G401.6 (cell line): ENCODE results near the gene PLEKHM3.

ENCODE experiments used
- FAIRE-seq: peaks from 2 replicates; lab custom pipeline; 2012; peaks lifted over from hg19 to GRCh38; lab: Jason Lieb, UNC

Gene PLEKHM3

GRCh38 chr2:207991944-207992343 lies 33.4 kb downstream of the PLEKHM3 start:
- no peak for FAIRE-seq

GRCh38 chr2:207990784-207991183 lies 34.5 kb downstream of the PLEKHM3 start:
- no peak for FAIRE-seq

- FAIRE-seq, result no peak
Observed at GRCh38 chr2:207988975-207989374, 36.4 kb downstream of the PLEKHM3 start.

GRCh38 chr2:207987025-207987716 lies 38.2 kb downstream of the PLEKHM3 start:
- no peak for FAIRE-seq

DNA sequence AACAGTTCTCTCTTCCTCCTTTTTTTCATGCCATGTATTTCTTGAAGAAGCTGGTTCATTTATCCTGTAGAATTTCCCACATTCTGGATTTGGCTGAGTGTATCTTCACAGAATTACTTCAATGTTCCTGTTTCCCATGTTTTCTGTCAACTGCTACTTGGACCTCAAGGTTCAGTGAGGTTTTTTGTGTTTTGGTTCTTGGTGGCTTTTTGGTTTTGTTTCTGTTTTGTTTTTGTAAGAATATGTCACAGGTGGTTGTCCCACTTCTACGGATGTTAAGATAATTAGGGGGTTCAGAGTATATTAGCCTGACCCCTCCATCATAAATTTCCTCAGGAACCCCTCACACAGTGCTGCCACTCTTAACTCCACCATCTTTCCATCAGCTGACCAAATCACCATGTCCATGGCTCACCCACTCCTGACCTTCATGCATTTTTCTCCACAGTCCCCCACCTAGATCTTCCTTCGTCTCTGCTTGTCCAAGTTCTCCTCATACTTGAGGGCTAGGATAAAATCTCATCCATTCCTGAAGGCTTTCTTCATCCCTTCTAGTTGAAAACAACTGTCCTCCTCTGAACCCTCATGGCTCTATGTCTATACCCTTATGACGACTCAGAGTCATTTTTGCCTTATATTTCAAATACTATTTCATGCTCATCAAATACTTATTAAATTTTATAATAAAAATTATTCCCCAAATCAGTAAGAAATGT lies 40.4 kb downstream of the PLEKHM3 start:
- no peak for FAIRE-seq

DNA sequence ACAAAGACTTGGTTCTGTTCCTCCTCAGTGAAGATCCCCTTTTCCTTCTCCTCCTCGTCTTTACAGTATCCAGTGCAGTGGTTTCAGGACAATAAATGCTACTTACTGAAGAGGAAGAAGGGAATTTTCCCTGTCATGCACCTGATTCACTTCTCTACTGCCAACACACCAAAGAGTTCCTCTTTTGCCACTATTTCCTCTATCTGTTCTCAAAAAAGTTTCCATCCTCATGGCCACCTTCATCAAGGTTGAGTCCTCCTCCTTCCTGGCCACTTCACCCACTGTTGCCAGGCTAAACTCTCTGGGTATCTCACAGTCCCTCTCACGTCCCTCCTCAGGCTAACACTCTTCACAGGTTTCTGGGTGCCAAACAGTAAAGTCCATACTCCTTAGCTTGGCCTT lies 41.7 kb downstream of the PLEKHM3 start:
- no peak for FAIRE-seq

- no peak for FAIRE-seq
Observed at GRCh38 chr2:207978177-207978948, 47.0 kb downstream of the PLEKHM3 start.

- no peak for FAIRE-seq
Observed at GRCh38 chr2:207975921-207976320, 49.4 kb downstream of the PLEKHM3 start.

DNA sequence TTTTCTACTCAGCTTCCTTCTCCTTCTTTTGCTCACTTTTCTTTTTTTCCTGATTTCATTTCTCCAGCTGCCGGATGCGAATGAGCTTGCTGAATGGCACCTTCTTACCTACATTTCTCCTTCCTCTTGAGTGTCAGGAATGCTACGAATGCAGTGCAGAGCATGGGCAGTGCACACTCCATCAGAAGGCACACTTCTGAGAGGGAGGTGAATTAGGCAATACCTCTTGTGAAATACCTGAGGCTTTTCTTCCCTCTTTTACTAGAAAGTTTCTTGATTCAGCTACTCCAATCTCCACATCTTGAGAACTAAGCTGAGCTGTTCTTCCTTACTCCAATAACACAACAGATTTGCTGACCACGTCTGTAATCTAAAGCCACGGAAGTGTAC lies 51.1 kb downstream of the PLEKHM3 start:
- no peak for FAIRE-seq

GRCh38 chr2:207970826-207971180 lies 54.5 kb downstream of the PLEKHM3 start:
- FAIRE-seq, result peak; percentile 96

- no peak for FAIRE-seq
Observed at GRCh38 chr2:207970147-207970825, 55.0 kb downstream of the PLEKHM3 start.

DNA sequence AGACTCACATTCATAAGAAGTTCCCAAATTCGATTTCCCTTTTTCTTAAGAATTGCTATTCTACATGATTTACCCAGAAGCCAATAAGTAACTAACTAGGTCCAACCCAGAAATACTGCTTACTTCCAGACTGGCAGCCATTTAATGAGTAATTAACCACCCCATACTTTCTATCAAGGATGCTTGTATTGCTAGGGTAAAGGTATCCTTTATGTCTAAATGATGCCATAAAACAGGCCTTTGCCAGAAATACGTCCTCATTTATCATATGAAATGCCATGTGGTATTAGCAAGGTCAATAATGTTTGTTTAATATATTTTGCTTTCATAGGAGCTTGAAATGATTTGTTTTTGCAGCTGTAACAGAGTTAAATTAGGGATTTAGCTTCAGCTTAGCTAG lies 56.1 kb downstream of the PLEKHM3 start:
- no peak for FAIRE-seq

DNA sequence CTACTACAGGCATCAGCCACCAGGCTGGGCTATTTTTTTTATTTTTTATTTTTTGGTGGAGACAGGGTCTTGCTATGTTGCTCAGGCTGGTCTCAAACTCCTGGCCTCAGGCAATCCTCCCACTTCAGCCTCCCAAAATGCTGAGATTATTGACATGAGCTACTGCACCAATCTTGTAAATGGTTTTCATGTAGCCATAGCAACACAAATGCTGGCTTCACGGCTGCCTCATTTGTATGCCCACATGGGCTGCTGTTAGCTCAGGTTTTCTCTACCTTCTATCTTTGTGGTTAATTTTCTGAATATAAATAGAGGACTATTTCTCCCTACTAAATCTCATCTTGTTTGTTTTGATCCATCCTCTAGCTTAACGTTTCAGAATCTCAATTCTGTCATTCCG lies 58.2 kb downstream of the PLEKHM3 start:
- no peak for FAIRE-seq

- no peak for FAIRE-seq
Observed at GRCh38 chr2:207960911-207961310, 64.4 kb downstream of the PLEKHM3 start.

DNA sequence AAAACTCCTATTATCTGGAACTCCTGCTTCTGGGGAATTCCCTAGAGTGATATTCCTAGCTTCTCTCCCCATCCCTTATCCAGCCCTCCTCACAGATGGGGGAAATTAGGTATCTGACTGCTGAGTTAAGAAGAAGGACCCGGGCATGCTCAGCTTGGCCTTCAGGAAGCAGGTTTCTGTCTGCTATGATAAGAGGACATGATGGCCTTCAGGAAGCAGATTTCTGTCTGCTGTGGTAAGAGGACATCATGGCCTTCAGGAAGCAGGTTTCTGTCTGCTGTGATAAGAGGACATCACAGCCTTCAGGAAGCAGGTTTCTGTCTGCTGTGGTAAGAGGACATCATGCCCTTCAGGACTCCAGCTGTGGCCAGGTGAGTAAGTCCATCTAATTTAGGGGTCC lies 65.2 kb downstream of the PLEKHM3 start:
- no peak for FAIRE-seq

- no peak for FAIRE-seq
Observed at GRCh38 chr2:207956771-207957170, 68.6 kb downstream of the PLEKHM3 start.

DNA sequence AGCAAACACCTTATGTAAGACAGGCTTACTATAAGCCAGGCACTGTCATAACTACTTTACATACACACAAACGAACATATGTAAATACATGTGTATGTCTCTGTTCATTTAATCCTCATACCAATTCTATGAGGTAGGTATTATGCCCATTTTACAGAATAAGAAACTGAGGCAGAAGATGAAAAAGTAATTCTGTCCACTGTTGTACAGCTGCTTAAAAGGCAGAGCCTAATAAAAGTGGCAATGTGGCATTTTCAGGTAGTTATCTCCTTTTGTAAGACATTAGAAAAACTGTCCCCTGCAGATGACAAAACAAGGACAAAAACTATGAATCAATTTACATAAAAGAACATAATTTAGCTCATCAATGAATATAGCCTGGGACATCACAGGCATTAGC lies 69.9 kb downstream of the PLEKHM3 start:
- no peak for FAIRE-seq

GRCh38 chr2:207953354-207953753 lies 72.0 kb downstream of the PLEKHM3 start:
- FAIRE-seq, result no peak

- FAIRE-seq, result peak; percentile 97
Observed at GRCh38 chr2:207952564-207953345, 72.6 kb downstream of the PLEKHM3 start.

- no peak for FAIRE-seq
Observed at GRCh38 chr2:207951734-207952470, 73.4 kb downstream of the PLEKHM3 start.

- peak; percentile 81 for FAIRE-seq
Observed at GRCh38 chr2:207950761-207951114, 74.6 kb downstream of the PLEKHM3 start.
